ENCODE results near the gene MDN1. TPM values are rescaled to one million over a fixed set of nuclear protein-coding genes. Genes with fewer than 3 reads are reported as not detected.
"Not testable (repeated sequence)": the region's sequence is repeated elsewhere in the genome, so short reads cannot be mapped to it uniquely, and the experiment has no call there.

MDN1 gene
- total RNA-seq, 2 donors from 2014 or later, result 21.3 to 36.0 TPM

GRCh38 chr6:89650579-89650978 lies 169.0 kb downstream of the MDN1 start:
- DNase-seq (ENCODE audit: low spot score) (no peak), ATAC-seq (ENCODE audit: insufficient number of reproducible peaks, low FRiP score, low read depth) (no peak)
- no peaks in the 10 kb centered on the region for H3K4me1 ChIP-seq (ENCODE audit: control insufficient read depth in 1 of 2, low read depth in 2 of 2)

DNA sequence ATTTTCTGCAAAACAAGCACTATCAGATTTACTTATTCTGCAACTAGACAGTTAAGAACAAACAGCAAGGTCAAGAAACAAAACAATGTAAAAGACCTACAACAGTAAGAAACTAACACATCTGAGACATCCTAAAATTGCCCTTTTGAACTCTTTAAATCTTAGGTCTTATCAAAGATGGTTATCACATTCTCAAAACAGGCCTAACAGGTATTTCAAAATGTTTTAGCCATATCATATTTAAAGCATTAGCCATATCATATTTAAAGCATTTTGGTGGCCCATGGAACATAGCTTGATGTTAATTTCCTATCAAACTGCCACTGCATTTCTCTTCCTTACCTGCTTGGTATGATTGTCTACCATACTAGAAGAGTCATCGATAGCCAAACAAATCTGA lies 169.9 kb downstream of the MDN1 start:
- H3K36me3 ChIP-seq, result peaks cover 39% of the 10 kb centered on the region

More at GRCh38 chr6:89650579-89650978, 169.0 kb downstream of the MDN1 start:
- H3K27ac ChIP-seq, result no peak overlapping the region
- H3K9me3 ChIP-seq, result no peaks in the 10 kb centered on the region
- H3K4me3 ChIP-seq, result no peak overlapping the region
- no peaks in the 10 kb centered on the region for H3K27me3 ChIP-seq (replicated peaks; ENCODE audit: insufficient read depth)
- TF ChIP-seq, protein P1, sequence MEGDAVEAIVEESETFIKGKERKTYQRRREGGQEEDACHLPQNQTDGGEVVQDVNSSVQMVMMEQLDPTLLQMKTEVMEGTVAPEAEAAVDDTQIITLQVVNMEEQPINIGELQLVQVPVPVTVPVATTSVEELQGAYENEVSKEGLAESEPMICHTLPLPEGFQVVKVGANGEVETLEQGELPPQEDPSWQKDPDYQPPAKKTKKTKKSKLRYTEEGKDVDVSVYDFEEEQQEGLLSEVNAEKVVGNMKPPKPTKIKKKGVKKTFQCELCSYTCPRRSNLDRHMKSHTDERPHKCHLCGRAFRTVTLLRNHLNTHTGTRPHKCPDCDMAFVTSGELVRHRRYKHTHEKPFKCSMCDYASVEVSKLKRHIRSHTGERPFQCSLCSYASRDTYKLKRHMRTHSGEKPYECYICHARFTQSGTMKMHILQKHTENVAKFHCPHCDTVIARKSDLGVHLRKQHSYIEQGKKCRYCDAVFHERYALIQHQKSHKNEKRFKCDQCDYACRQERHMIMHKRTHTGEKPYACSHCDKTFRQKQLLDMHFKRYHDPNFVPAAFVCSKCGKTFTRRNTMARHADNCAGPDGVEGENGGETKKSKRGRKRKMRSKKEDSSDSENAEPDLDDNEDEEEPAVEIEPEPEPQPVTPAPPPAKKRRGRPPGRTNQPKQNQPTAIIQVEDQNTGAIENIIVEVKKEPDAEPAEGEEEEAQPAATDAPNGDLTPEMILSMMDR (IDR thresholded peaks at IDR 0.05), result no peak
- H3K36me3 ChIP-seq, result peaks cover 42% of the 10 kb centered on the region

DNA sequence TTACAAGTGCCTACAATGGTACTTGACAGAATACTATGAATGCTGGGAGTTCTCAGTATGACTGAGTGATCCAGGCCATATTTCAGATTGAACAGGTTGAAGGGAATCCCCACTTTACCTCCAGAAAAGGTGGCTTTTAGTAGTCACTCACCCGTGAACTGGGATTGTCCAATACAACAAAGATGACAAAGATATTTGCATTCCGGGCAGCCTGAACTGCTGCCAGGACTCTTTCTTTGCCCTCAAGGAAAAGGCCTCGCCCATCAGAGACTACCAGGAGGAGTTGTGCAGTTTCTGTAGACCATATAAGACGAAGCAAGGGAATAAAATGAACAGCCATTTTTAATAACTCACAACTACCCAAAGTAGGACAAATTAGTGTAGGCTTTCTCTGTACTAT lies 174.7 kb downstream of the MDN1 start:
- no peaks in the 10 kb centered on the region for H3K27me3 ChIP-seq (replicated peaks; ENCODE audit: insufficient read depth)
- no peak overlapping the region for H3K27ac ChIP-seq
- H3K4me1 ChIP-seq (ENCODE audit: control insufficient read depth in 1 of 2, low read depth in 2 of 2), result no peaks in the 10 kb centered on the region
- TF ChIP-seq, protein P1 (IDR thresholded peaks at IDR 0.05), result no peak
- H3K9me3 ChIP-seq, result no peaks in the 10 kb centered on the region
- ATAC-seq (ENCODE audit: insufficient number of reproducible peaks, low FRiP score, low read depth) (no peak), DNase-seq (ENCODE audit: low spot score) (no peak)
- H3K36me3 ChIP-seq, result peaks cover 23% of the 10 kb centered on the region
- H3K4me3 ChIP-seq, result no peak overlapping the region

More for the DNA sequence above, 169.9 kb downstream of the MDN1 start:
- ATAC-seq (ENCODE audit: insufficient number of reproducible peaks, low FRiP score, low read depth) (no peak), DNase-seq (ENCODE audit: low spot score) (no peak)
- Histone ChIP-seq H3K27me3 (replicated peaks; ENCODE audit: insufficient read depth) (no peaks in the 10 kb centered on the region), H3K4me3 (no peak overlapping the region), H3K9me3 (no peaks in the 10 kb centered on the region), H3K4me1 (ENCODE audit: control insufficient read depth in 1 of 2, low read depth in 2 of 2) (no peaks in the 10 kb centered on the region), H3K27ac (no peak overlapping the region)
- TF ChIP-seq, protein P1 (IDR thresholded peaks at IDR 0.05), result no peak

- no peak overlapping the region for H3K4me3 ChIP-seq
- peaks cover 22% of the 10 kb centered on the region for H3K36me3 ChIP-seq
- no peaks in the 10 kb centered on the region for H3K9me3 ChIP-seq
- no peak for DNase-seq (ENCODE audit: low spot score)
- TF ChIP-seq, protein P1 (IDR thresholded peaks at IDR 0.05), result no peak
- H3K27ac ChIP-seq, result no peak overlapping the region
- H3K27me3 ChIP-seq (replicated peaks; ENCODE audit: insufficient read depth), result no peaks in the 10 kb centered on the region
- peaks cover 5 to 10% of the 10 kb centered on the region in 2 donors for H3K4me1 ChIP-seq (ENCODE audit: control insufficient read depth in 1 of 2, low read depth in 2 of 2)
- ATAC-seq (ENCODE audit: insufficient number of reproducible peaks, low FRiP score, low read depth), result no peak
These were observed 176.2 kb downstream of the MDN1 start for GRCh38 chr6:89643406-89643805.

DNA sequence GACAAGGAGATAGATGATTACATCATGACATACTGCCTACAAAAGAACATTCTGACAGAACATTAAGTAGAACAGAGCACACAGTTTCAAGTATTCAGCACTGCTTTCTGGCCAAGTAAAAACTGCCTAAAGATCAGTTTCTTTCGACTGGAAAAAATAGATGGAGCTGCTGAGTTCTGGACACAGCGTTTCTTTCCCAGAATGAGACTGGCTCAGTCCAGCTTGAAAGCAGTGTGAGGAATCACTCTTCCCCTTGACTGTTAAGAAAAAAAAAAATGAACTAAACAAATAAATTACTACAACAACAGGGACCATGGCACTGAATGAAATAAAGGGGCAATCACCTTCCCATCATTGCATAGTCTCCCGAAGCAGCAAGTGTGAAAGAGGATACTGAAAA lies 176.6 kb downstream of the MDN1 start:
- Histone ChIP-seq H3K27me3 (replicated peaks; ENCODE audit: insufficient read depth) (no peaks in the 10 kb centered on the region), H3K4me3 (no peak overlapping the region), H3K36me3 (peaks cover 20% of the 10 kb centered on the region), H3K27ac (no peak overlapping the region), H3K4me1 (ENCODE audit: control insufficient read depth in 1 of 2, low read depth in 2 of 2) (peaks cover 5 to 11% of the 10 kb centered on the region in 2 donors), H3K9me3 (no peaks in the 10 kb centered on the region)
- DNase-seq (ENCODE audit: low spot score) (no peak), ATAC-seq (ENCODE audit: insufficient number of reproducible peaks, low FRiP score, low read depth) (no peak)
- TF ChIP-seq, protein P1 (IDR thresholded peaks at IDR 0.05), result no peak

- not testable (repeated sequence) for H3K36me3 ChIP-seq; DNase-seq (ENCODE audit: low spot score); H3K4me3 ChIP-seq; H3K27ac ChIP-seq; ATAC-seq (ENCODE audit: insufficient number of reproducible peaks, low FRiP score, low read depth); H3K9me3 ChIP-seq; H3K27me3 ChIP-seq (replicated peaks; ENCODE audit: insufficient read depth)
- peaks cover 11 to 16% of the 10 kb centered on the region in 2 donors for H3K4me1 ChIP-seq (ENCODE audit: control insufficient read depth in 1 of 2, low read depth in 2 of 2)
These were observed 178.0 kb downstream of the MDN1 start for GRCh38 chr6:89641581-89641980.
